ENCODE results near the gene GZMM. TPM values are rescaled to one million over a fixed set of nuclear protein-coding genes. Genes with fewer than 3 reads are reported as not detected.

GZMM gene
- total and polyA plus RNA-seq, 2 of the 13 experiments (the other 11 are each of a cell fraction or from before 2014, with no cell fraction given) = 0.07 TPM; not detected in 1

GRCh38 chr19:531753-532560 lies 11.9 kb upstream of the GZMM start, which contains the start of gene CDC34 (continued):
- TF ChIP-seq SNAPC4 (CRISPR knock-in tag; IDR thresholded peaks at IDR 0.05) = 0 out of 2 replicates have a peak, but pooled peaks have one; percentile 12
- TF ChIP-seq ARID4A (CRISPR knock-in tag; IDR thresholded peaks at IDR 0.05; ENCODE audit: borderline replicate concordance) = no peak
- TF ChIP-seq ZNF607 (CRISPR knock-in tag; IDR thresholded peaks at IDR 0.05; ENCODE audit: borderline replicate concordance) = peak; percentile 55; the same call in 1 of the 2 replicates
- peak in 1 of 2 experiments; percentile 70; a peak in 3 of 4 replicates for TF ChIP-seq POLR2A (IDR thresholded peaks at IDR 0.05; ENCODE audit: insufficient read depth in 1 of 2, low read depth in 2 of 2, low read length in 2 of 2)
- TF ChIP-seq ZNF230 (CRISPR knock-in tag; IDR thresholded peaks at IDR 0.05) = 0 out of 2 replicates have a peak, but pooled peaks have one; percentile 42
- TF ChIP-seq KDM5B (CRISPR knock-in tag; IDR thresholded peaks at IDR 0.05; ENCODE audit: borderline replicate concordance) = peak; percentile 9; the same call in 1 of the 2 replicates
- 0 out of 2 replicates have a peak, but pooled peaks have one; percentile 35 for TF ChIP-seq ZBTB7B (CRISPR knock-in tag; IDR thresholded peaks at IDR 0.05)
- TF ChIP-seq BRCA1 (CRISPR knock-in tag; IDR thresholded peaks at IDR 0.05) = no peak
- 0 out of 2 replicates have a peak, but pooled peaks have one; percentile 1 for TF ChIP-seq THAP9 (CRISPR knock-in tag; IDR thresholded peaks at IDR 0.05; ENCODE audit: borderline replicate concordance)
- TF ChIP-seq ZNF644 (CRISPR knock-in tag; IDR thresholded peaks at IDR 0.05; ENCODE audit: low read depth) = no peak
- no peak for TF ChIP-seq ZNF709 (CRISPR knock-in tag; IDR thresholded peaks at IDR 0.05)
- TF ChIP-seq ZNF780A (CRISPR knock-in tag; IDR thresholded peaks at IDR 0.05) = no peak
- peak; percentile 35; the same call in 1 of the 2 replicates for TF ChIP-seq HDAC1 (CRISPR knock-in tag; IDR thresholded peaks at IDR 0.05)
- no peak for TF ChIP-seq CBX5 (CRISPR knock-in tag; IDR thresholded peaks at IDR 0.05; ENCODE audit: borderline replicate concordance)
- peak; percentile 6 for TF ChIP-seq YY1 (IDR thresholded peaks at IDR 0.05; ENCODE audit: insufficient read depth, insufficient replicate concordance, low read depth, low read length)
- TF ChIP-seq KLF6 (CRISPR knock-in tag; IDR thresholded peaks at IDR 0.05) = 0 out of 2 replicates have a peak, but pooled peaks have one; percentile 35
- no peak for TF ChIP-seq U2AF1 (optimal IDR thresholded peaks at IDR 0.05; ENCODE audit: low read depth, low read length)

All from HepG2 (cell line).